NCI-H774 (cell line): Measurements from ENCODE around the gene PAQR4.
"Not testable (repeated sequence)": the region's sequence is repeated elsewhere in the genome, so short reads cannot be mapped to it uniquely, and the experiment has no call there.

Experiments
- DNase-seq: peaks from one replicate; lab custom pipeline; 2025; lab: John Stamatoyannopoulos, UW

The PAQR4 gene

DNA sequence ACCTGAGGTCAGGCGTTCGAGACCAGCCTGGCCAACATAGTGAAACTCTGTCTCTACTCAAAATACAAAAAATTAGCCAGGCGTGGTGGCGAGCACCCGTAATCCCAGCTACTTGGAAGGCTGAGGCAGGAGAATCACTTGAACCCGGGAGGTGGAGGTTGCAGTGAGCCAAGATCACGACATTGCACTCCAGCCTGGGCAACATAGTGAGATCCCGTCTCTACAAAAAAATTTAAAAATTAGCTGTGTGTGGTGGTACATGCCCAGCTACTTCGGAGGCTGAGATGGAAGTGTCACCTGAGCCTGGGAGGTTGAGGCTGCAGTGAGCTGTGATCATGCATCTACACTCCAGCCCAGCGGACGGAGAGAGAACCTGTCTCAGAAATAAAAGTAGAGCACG lies 25.4 kb upstream of the PAQR4 start:
- DNase-seq = not testable (repeated sequence)

DNA sequence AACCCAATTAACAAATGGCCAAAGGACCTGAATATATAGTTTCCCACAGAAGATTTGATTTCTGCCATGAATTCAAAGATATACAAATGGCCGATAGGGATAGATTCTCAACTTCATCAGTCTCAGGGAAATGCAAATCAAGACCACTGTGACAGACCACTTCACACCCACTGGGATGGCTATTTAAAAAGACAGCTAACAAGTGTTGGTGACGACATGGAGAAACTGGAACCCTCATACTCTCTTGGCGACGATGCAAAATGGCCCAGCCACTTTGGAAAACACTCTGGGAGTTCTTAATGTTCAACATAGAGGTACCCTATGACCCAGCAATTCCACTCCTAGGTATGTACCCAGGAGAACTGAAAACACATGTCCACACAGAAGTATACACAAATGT lies 22.5 kb upstream of the PAQR4 start:
- no peak for DNase-seq

GRCh38 chr16:2948807-2949704 lies 20.1 kb upstream of the PAQR4 start:
- no peak for DNase-seq

- DNase-seq = no peak
Observed at GRCh38 chr16:2949705-2950352, 19.3 kb upstream of the PAQR4 start.

DNA sequence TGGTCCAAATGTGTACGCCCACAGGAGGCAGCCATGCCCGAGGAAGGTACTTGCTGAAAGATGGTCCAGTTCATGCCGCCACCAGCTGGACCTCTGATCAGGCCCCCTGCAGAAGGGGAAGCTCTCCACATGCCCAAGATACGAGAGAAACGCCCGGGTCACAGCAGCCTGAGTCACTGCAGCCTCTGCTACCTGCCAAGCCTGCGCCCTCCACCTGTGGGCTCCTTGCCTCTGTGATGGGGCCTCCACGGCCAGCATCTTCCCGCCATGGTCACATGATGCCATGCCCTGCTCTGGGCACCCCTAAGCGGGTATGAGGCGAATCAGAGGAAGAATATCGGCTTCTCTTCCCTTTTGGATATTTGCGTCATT lies 18.8 kb upstream of the PAQR4 start:
- no peak for DNase-seq

- DNase-seq = no peak
Observed at GRCh38 chr16:2950773-2951172, 18.4 kb upstream of the PAQR4 start.

DNA sequence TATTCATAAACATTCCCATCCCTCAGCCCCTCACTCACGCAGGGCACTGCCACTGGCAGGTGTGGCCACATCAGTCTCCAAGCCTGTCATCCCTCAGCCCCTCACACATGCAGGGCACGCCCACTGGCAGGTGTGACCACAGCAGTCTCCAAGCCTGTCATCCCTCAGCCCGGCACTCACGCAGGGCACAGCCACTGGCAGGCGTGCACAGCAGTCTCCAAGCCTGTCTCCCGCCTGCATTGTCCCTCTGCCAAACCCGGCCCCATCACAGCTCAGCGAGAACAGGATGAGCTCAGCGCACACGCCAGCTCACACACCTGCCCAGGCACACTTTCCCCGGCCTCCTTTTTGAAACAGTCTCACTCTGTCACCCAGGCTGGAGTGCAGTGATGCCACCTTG lies 16.5 kb upstream of the PAQR4 start:
- DNase-seq = no peak

DNA sequence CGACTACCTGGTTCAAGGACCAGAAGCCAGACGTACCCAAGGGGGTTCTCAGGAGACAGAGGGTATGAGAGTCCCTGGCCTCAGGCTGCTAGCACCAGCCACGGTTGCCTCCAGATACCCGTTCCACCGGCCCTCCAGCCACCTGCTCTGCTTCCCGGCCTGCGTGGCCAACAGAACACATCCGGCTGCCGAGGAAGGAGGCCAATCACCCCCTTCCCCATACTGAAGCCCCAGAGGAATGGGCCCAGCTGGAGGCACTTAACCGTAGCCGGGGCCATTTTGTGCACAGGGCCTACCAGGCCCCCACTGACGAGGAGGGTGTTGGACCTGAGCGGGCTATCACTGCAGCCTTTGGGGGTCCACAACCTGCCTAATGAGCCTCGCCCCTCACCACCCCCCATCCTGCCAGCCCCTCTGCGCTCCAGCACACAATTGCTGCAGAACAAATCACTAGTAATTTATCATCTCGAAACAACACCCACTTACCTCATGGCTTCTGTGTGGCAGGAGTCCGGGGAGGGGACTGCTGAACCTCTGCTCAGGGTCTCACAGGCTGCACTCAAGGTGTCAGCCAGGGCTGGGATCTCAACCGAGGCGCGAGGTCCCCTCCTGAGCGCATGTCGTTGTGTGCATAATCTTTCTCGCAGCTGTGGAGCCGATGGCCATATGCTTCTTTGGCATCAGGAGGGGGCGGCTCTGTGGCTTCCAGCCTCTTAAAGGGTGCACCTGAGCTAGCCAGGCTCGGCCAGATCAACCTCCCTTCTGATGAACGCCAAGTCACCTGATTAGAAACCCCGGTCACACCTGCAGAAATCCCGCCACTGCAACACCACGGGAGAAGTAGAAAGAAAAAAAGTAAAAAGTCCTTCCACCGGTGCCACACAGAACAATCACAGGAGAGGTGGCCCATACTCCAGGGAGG lies 15.2 kb upstream of the PAQR4 start:
- no peak for DNase-seq

DNA sequence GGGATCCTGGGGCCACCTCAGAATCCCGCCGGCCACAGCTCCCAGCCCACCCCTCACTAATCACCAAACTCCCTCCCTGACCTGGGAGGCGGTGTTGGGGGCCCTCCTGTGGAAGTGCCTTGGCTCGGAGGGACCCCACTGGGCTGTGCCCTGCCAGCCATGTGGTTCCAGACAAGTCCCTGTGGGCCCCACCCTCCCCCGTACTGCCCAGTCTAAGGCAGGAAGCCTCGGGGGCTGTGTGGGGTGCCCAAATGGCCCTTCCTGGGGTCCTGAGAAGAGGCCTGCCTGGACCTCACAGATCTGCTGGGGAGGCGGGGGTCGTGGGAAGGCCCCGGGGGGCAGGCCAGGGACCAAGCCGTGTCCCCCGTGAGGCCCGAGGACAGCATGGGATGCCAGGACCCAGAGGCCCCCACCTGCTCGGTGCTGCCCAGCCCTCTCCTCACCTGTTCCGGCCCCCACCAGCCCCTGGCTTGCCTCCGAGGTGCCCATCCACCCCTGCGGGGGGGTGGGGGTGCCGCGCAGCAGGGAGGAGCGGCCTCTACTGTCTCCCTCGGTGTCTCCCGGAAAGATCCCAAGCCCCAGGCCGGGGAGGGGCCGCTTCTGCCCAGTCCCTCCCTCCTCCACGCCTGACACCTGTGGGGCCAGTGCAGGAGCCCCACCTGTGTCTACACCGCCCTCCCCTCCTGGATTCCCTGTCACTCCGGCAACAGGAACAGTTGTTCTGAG lies 14.3 kb upstream of the PAQR4 start:
- no peak for DNase-seq

DNA sequence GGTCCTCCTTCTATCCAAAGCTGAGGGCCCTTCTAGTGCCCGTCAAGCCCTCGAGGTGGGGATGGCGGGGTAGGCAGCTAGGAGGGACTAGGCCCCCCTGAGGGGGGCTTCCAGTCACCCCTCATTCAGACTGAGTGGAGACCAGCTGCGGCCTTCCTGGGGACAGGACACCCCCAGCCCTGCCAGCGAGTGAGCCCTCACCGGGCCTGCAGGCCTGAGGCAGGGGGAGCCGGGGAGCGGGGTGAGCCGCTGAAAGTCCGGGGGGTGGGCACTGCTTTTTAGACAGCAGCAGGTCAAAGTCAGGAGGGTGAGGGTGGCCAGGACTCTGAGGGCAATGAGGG lies 13.7 kb upstream of the PAQR4 start:
- DNase-seq = no peak

- no peak for DNase-seq
Observed at GRCh38 chr16:2955779-2956578, 13.2 kb upstream of the PAQR4 start.

GRCh38 chr16:2956579-2956956 lies 12.6 kb upstream of the PAQR4 start:
- DNase-seq = no peak

- DNase-seq = no peak
Observed at GRCh38 chr16:2959206-2959605, 9.9 kb upstream of the PAQR4 start.

DNA sequence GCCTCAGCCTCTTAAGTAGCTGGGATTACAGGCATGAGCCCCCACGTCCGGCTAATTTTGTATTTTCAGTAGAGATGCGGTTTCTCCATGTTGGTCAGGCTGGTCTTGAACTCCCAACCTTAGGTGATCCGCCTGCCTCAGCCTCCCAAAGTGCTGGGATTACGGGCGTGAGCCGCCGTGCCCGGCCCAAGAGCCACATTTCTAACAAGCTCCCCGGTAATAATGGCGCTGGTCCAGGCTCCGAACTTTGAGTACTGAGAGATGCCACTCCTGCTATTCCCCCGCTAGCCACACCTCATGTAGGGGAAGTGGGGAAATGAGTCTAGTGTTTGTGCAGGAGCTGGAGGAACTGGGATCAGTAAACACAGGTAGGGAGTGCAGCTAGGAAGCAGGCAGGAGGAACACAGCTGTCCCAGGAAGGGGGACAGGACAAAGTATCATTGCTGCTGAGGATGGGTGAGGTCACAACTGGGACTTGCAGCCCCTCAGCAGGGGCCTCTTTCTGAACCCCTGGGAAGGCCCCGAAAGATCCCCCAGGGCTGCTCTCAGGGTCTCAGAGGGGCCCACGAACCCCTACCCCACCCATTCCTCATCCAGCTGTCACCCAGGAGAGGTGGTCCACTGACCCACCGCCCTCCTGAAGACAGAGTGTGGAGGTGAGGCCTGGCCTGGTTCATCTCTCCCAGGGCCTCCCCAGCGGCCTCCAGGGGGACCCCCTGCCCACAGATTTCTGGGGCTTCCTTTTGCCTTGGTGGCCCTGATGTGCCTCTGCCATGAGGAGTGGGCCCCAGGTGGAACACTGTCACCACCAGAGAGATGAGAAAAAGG lies 8.8 kb upstream of the PAQR4 start:
- DNase-seq = no peak

GRCh38 chr16:2962334-2963073 lies 6.6 kb upstream of the PAQR4 start:
- DNase-seq = no peak

GRCh38 chr16:2963074-2963722 lies 6.0 kb upstream of the PAQR4 start:
- DNase-seq = no peak

GRCh38 chr16:2963723-2964474 lies 5.2 kb upstream of the PAQR4 start, which contains the start of gene KREMEN2:
Gene KREMEN2 (plus strand): TSS chr16:2964275. CDS start chr16:2964521, 246 bp downstream.
- no peak for DNase-seq
